Mesothelial cell of epicardium (in vitro differentiated cells): ENCODE data around the gene FIP1L1. TPM values are rescaled to one million over a fixed set of nuclear protein-coding genes. Genes with fewer than 3 reads are reported as not detected.
"Not testable (repeated sequence)": the region's sequence is repeated elsewhere in the genome, so short reads cannot be mapped to it uniquely, and the experiment has no call there.

ENCODE experiments used
- DNase-seq, 2 experiments: peaks; one replicate each; pipeline ENCODE4 v3.0.0; 2021; ENCODE audit warnings: low spot score in 2 of 2; ENCODE audit not compliant: unreplicated experiment in 2 of 2
- H3K27ac Mint-ChIP-seq: 2 replicates; pipeline ENCODE4 v1.8.0; 2021; ENCODE audit warnings: mixed read lengths
- H3K27me3 Mint-ChIP-seq: 2 replicates; pipeline ENCODE4 v1.8.0; 2021; ENCODE audit warnings: low read depth, mixed read lengths
- H3K36me3 Mint-ChIP-seq: 2 replicates; pipeline ENCODE4 v1.8.0; 2021; ENCODE audit warnings: mixed read lengths
- H3K4me1 Mint-ChIP-seq: 2 replicates; pipeline ENCODE4 v1.8.0; 2021; ENCODE audit warnings: mixed read lengths
- H3K4me3 Mint-ChIP-seq: 2 replicates; pipeline ENCODE4 v1.8.0; 2021; ENCODE audit warnings: mild to moderate bottlenecking, moderate library complexity, mixed read lengths
- H3K9me3 Mint-ChIP-seq: 2 replicates; pipeline ENCODE4 v1.8.0; 2021; ENCODE audit warnings: mixed read lengths
- total RNA-seq: library from RNA; stranded (reverse); gene quantifications from 3 replicates; pipeline ENCODE4 v1.2.1, GENCODE V29; 2021
- TF ChIP-seq, protein P1 (sequence below): fragments of 200-600 bp; sonication (generic); IDR thresholded peaks from one replicate; pipeline ENCODE4 v1.5.0; 2021; ENCODE audit warnings: antibody characterized with exemption; ENCODE audit not compliant: unreplicated experiment

Gene FIP1L1, protein sequence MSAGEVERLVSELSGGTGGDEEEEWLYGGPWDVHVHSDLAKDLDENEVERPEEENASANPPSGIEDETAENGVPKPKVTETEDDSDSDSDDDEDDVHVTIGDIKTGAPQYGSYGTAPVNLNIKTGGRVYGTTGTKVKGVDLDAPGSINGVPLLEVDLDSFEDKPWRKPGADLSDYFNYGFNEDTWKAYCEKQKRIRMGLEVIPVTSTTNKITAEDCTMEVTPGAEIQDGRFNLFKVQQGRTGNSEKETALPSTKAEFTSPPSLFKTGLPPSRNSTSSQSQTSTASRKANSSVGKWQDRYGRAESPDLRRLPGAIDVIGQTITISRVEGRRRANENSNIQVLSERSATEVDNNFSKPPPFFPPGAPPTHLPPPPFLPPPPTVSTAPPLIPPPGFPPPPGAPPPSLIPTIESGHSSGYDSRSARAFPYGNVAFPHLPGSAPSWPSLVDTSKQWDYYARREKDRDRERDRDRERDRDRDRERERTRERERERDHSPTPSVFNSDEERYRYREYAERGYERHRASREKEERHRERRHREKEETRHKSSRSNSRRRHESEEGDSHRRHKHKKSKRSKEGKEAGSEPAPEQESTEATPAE
- total RNA-seq: 79.4 to 85.1 TPM (median 82.6 TPM) in 3 replicates

GRCh38 chr4:53377319-53378170 lies at the start of gene FIP1L1:
Gene FIP1L1, plus strand, starts transcription at chr4:53377641. Its CDS starts 198 bp downstream, at chr4:53377839.
- peak; percentile 94 to 98 for DNase-seq
- peaks cover 27% of the 10 kb centered on the region for H3K4me1 Mint-ChIP-seq
- H3K27me3 Mint-ChIP-seq: peaks cover 12% of the 10 kb centered on the region
- TF ChIP-seq, protein P1, sequence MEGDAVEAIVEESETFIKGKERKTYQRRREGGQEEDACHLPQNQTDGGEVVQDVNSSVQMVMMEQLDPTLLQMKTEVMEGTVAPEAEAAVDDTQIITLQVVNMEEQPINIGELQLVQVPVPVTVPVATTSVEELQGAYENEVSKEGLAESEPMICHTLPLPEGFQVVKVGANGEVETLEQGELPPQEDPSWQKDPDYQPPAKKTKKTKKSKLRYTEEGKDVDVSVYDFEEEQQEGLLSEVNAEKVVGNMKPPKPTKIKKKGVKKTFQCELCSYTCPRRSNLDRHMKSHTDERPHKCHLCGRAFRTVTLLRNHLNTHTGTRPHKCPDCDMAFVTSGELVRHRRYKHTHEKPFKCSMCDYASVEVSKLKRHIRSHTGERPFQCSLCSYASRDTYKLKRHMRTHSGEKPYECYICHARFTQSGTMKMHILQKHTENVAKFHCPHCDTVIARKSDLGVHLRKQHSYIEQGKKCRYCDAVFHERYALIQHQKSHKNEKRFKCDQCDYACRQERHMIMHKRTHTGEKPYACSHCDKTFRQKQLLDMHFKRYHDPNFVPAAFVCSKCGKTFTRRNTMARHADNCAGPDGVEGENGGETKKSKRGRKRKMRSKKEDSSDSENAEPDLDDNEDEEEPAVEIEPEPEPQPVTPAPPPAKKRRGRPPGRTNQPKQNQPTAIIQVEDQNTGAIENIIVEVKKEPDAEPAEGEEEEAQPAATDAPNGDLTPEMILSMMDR: no peak
- peak within 1 kb of the TSS; percentile 98 for H3K27ac Mint-ChIP-seq
- peak within 1 kb of the TSS; percentile 98 for H3K4me3 Mint-ChIP-seq
- no peaks in the 10 kb centered on the region for H3K9me3 Mint-ChIP-seq
- H3K36me3 Mint-ChIP-seq: peaks cover 1% of the 10 kb centered on the region

GRCh38 chr4:53334916-53335315 lies 42.5 kb upstream of the FIP1L1 start:
- not testable (repeated sequence) for H3K36me3 Mint-ChIP-seq, H3K27me3 Mint-ChIP-seq, H3K4me1 Mint-ChIP-seq, H3K27ac Mint-ChIP-seq, H3K4me3 Mint-ChIP-seq, DNase-seq
- peaks cover 14% of the 10 kb centered on the region for H3K9me3 Mint-ChIP-seq

DNA sequence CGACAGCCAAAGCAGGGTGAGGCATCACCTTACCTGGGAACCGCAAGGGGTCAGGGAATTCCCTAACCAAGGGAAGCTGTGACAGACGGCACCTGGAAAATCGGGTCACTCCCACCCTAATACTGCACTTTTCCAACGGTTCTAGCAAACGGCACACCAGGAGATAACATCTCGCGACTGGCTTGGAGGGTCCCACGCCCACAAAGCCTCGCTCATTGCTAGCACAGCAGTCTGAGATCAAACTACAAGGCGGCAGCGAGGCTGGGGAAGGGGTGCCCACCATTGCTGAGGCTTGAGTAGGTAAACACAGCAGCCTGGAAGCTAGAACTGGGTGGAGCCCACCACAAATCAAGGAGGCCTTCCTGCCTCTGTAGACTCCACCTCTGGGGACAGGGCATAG lies 37.3 kb upstream of the FIP1L1 start:
- H3K4me3 Mint-ChIP-seq, H3K27ac Mint-ChIP-seq, H3K27me3 Mint-ChIP-seq, DNase-seq, H3K4me1 Mint-ChIP-seq: not testable (repeated sequence)
- Mint-ChIP-seq H3K36me3 (peaks cover 18% of the 10 kb centered on the region), H3K9me3 (peaks cover 37% of the 10 kb centered on the region)

DNA sequence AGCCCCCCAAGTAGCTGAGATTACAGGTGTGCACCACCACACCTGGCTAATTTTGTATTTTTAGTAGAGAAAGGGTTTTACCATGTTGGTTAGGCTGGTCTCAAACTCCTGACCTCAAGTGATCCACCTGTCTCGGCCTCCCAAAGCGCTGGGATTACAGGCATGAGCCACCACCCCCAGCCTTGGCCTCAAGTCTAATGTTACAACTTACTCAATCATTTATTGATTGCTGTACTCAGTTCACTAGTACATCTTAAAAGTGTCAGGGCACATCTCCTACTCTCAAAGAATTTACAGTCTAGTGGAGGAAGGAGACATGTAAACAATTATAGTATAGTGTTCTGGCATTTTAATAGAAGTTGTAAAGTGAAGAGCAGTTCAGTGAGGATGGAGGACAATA lies 31.0 kb upstream of the FIP1L1 start:
- H3K4me3 Mint-ChIP-seq, H3K27ac Mint-ChIP-seq, H3K27me3 Mint-ChIP-seq, DNase-seq: not testable (repeated sequence)
- peaks cover 12% of the 10 kb centered on the region for H3K4me1 Mint-ChIP-seq
- H3K36me3 Mint-ChIP-seq: peaks cover 11% of the 10 kb centered on the region
- peaks cover 17% of the 10 kb centered on the region for H3K9me3 Mint-ChIP-seq

- H3K4me1 Mint-ChIP-seq: peaks cover 12% of the 10 kb centered on the region
- no peaks in the 10 kb centered on the region for H3K27me3 Mint-ChIP-seq
- H3K4me3 Mint-ChIP-seq: no peak overlapping the region
- no peak for DNase-seq
- H3K9me3 Mint-ChIP-seq: peaks cover 13% of the 10 kb centered on the region
- peaks cover 13% of the 10 kb centered on the region for H3K36me3 Mint-ChIP-seq
- TF ChIP-seq, protein P1: no peak
- peak overlapping the region; percentile 40 for H3K27ac Mint-ChIP-seq
Observed at GRCh38 chr4:53346920-53347852, 30.3 kb upstream of the FIP1L1 start.

GRCh38 chr4:53348046-53348445 lies 29.4 kb upstream of the FIP1L1 start:
- H3K4me3 Mint-ChIP-seq: no peak overlapping the region
- peak overlapping the region; percentile 40 for H3K27ac Mint-ChIP-seq
- H3K36me3 Mint-ChIP-seq: peaks cover 18% of the 10 kb centered on the region
- TF ChIP-seq, protein P1: no peak
- peaks cover 12% of the 10 kb centered on the region for H3K4me1 Mint-ChIP-seq
- no peak for DNase-seq
- H3K27me3 Mint-ChIP-seq: no peaks in the 10 kb centered on the region
- peaks cover 7% of the 10 kb centered on the region for H3K9me3 Mint-ChIP-seq
